Prostate gland (tissue), 2 donors: ENCODE data around the gene CPS1.

Experiments
- POLR2A ChIP-seq: fragments of 450-650 bp; IDR thresholded peaks from one replicate; pipeline ENCODE4 v1.6.1; 2016; ENCODE audit warnings: antibody characterized with exemption, mild to moderate bottlenecking
- TF ChIP-seq, protein P1 (sequence below), 4 experiments: fragments of 200-600 bp in 2 of 4; fragments of 450-650 bp in 2 of 4; sonication (generic) in 2 of 4; IDR thresholded peaks; 1 replicate in 3 of 4; 2 replicates in 1 of 4; pipeline ENCODE4 v1.5.1; 2016 to 2019; ENCODE audit warnings: antibody characterized with exemption in 4 of 4, mild to moderate bottlenecking in 2 of 4, moderate library complexity in 2 of 4

- TF ChIP-seq, protein P1, sequence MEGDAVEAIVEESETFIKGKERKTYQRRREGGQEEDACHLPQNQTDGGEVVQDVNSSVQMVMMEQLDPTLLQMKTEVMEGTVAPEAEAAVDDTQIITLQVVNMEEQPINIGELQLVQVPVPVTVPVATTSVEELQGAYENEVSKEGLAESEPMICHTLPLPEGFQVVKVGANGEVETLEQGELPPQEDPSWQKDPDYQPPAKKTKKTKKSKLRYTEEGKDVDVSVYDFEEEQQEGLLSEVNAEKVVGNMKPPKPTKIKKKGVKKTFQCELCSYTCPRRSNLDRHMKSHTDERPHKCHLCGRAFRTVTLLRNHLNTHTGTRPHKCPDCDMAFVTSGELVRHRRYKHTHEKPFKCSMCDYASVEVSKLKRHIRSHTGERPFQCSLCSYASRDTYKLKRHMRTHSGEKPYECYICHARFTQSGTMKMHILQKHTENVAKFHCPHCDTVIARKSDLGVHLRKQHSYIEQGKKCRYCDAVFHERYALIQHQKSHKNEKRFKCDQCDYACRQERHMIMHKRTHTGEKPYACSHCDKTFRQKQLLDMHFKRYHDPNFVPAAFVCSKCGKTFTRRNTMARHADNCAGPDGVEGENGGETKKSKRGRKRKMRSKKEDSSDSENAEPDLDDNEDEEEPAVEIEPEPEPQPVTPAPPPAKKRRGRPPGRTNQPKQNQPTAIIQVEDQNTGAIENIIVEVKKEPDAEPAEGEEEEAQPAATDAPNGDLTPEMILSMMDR (IDR thresholded peaks at IDR 0.05), result no peak
- TF ChIP-seq POLR2A, result no peak
These were observed 171.2 kb downstream of the CPS1 start for GRCh38 chr2:210727549-210727948.
